HG02870 (cell line): ENCODE data around the gene HIVEP1.

Source experiments
- ATAC-seq: cut with Tn5 transposase; IDR thresholded peaks from one replicate; pipeline ENCODE4 v1.9.1; 2021; ENCODE audit warnings: mild to moderate bottlenecking, moderate library complexity; ENCODE audit not compliant: unreplicated experiment

Gene HIVEP1

DNA sequence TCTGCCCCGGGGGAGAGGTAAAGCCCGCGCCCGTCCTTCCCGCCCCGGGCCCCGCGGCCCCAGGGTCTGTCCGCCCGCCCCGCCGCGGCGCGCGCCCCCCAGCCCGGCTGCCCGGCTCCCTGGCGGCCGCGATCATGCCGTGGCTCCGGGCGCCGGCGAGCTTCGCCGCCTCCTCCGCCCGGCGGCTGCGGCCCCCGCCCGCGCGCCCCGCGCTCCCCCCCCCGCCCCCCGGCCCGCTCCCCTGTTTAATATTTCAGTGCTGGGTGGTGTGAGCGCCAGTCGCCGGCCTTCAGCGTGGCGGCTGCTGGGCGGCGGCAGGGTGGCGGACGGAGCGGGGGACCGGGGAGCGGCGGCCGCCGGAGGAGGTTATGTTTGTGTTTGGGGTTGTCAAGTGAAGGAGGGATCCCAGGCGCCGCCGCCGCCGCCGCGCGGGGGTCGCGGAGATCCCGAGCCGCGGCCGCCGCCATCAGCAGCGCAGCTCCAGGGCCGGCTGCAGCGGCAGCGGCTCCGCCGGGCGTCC, at the start of gene HIVEP1:
TSS of gene HIVEP1 (plus strand) at position 275 of the 520 bp plus-strand sequence. CDS start 3,317 bp downstream, outside the sequence.
- no peak for ATAC-seq

DNA sequence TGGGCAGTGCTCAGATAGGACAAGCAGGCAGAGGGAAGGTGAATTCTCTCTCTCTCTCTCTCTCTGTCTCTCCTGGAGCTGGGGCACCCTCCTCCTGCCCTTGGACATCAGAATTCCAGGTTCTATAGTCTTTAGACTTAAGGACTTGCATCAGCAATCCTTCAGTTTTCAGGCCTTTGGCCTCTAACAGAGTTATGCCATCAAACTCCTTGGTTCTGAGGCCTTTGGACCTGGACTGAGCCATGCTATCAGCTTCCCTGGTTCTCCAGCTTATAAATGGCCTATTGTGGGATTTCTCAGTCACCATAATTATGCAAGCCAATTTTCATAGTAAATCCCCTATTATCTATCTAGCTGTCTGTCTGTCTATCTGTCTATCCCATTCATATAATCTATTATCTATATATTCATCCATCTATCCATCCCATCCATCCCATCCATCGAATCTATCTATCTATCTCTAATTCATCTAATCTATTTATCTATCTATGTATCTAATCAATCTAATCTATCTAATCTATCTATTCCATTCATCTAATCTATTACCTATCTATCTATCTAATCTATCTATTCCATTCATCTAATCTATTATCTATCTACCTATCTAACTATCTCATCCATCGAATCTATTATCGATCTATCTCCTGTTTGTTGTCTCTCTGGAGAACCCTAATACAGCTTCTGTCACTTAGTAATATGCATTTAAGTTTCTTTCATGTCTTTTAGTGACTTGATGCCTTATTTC, 48.2 kb upstream of the HIVEP1 start:
- no peak for ATAC-seq

DNA sequence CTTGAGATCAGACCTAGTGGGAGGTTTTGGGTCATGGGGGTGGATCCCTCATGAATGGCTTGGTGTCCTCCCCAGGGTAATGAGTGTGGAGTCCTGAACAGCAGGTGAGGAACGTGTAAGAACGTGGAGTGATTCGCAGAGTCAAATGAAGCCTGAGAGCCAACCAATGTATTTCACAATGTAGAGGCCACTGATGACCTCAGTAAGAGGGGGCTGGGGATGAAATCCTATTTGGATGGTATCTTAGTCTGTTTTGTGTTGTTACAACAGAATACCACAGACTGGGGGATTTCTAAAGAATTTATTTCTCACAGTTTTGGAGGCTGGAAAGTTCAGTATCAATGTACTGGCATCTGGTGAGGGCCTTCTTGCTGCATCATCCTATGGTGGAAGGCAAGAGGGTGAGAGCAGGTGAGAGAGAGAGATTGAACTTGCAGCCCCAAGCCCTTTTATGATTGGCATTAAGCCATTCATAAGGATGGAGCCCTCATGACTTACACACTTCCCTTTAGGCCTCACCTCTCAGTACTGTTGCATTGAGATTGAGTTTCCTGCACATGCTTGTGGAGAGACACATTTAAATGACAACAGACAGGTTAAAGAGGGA, 47.3 kb upstream of the HIVEP1 start:
- no peak for ATAC-seq

DNA sequence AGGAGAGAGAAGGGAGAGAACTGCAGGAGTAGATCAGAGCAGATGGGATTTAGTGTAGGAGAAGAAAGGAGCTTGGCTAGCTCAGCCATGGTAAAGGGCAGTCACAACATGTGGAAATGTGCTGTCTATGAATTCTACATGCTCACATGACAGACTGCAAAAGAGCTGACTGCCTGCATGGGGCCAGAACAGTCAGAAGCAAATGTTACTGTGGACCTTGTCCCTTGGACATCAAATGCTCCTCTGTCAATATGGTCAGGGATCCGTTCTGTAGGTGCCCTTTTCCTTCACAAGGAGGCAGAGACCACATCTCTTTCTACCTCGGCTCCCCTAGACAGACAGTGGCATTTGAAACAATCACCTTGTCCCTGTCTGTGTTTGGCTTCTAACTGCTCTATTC, 46.6 kb upstream of the HIVEP1 start:
- no peak for ATAC-seq

GRCh38 chr6:11968241-11968806, 43.8 kb upstream of the HIVEP1 start:
- peak; percentile 74 for ATAC-seq

DNA sequence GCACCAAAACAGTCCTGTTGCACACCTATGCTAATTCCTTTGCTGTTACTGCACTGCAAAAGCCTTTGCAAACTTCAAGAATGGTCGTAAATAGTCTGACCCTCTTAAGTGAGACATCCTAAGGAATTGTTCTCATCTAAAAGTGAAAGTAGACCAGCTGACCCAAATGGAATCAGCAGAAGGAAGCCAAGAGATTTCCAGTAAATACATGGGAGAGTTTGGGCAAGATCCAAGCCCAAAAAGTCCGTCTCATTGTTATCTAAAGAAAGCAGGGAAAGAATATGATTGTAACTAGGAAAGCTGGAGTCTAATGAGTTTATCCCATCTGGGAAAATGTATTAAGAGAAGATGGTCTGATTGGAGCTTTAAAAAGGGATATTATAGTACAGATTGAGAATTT, 43.0 kb upstream of the HIVEP1 start:
- ATAC-seq: no peak

- no peak for ATAC-seq
These were observed 42.0 kb upstream of the HIVEP1 start for GRCh38 chr6:11970114-11970513.

- ATAC-seq: no peak
These were observed 41.0 kb upstream of the HIVEP1 start for GRCh38 chr6:11971154-11971553.

DNA sequence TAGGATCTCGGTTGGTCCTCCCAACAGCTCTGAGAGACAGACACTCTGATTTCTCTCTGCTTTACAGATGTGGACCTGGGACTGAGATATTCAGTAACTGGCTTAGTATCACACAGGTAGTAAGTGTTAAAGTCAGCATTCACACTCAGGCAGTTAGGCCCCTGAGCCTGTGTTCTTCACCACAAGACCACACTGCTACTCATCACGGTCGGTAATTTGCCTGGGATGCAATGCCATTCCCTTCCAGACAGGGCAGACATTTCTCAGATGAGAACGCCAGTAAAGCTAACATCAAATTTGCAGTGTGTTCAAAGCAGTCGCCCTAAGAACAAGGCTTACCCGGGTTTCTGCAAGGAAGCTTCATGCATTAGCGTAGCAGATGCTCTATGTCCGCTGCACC, 39.8 kb upstream of the HIVEP1 start:
- no peak for ATAC-seq

GRCh38 chr6:11972806-11973205, 39.3 kb upstream of the HIVEP1 start:
- ATAC-seq: no peak

DNA sequence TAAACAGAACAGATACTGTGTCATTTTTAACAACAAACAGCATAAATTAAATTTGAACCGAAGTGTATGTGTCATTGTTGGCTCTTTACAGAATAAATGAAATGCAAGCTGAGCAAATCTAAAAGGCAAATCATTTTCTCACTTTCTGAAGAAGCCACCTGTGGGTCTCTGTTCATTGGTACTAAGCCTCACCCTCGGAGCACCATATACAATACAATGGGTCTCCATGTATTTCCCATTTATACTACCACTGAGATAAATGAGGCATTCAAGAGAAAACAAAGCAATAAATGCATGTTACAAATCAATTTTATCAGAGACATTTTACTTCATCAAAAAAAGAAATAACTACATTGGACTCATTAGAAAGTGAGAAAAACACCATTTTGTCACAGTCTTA, 38.9 kb upstream of the HIVEP1 start:
- no peak for ATAC-seq

GRCh38 chr6:11974089-11974488, 38.0 kb upstream of the HIVEP1 start:
- no peak for ATAC-seq

DNA sequence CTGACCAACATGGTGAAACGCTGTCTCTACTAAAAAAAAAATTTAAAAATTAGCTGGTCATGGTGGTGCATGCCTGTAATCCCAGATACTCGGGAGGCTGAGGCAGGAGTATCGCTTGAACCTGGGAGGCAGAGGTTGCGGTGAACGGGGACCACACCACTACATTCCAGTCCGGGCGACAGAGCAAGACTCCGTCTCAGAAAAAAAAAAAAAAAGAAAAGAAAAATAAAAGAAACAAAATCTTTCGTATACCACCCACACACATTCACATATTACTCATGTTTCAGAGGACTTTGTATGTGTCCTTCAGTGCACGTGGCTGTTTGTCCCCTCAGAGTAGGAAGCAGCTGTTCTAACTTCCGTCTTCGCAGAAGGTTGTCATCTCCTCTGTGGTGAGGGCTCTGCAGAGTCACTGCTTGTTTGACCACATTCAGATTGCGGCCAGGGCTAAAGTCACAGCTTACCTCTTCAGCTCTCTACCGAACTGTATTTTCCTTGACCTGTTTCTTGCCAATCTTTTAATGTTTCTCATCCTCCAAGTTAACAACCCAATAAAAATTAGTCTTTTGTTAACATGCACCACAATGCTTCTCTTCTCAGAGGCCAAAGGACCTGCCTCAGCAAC, 36.6 kb upstream of the HIVEP1 start:
- ATAC-seq: peak; percentile 95

DNA sequence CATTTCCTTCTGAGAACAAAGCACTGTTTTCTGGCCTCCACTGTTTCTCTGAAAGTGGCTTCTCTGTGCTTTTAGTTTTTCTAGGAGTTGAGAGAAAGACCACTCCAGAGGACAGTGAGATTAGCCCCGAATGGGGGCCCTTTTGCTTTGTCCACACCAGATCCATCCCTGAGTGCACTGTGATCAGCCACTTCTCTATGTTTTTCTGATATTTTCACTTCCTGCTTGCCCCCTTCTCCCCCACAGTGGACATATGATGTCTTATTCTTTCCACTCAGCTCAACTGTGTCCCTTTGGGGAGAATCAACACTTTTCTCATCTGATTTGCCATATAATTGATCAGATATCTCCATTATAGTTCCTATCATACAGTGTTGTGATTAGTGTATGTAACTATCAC, 35.6 kb upstream of the HIVEP1 start:
- no peak for ATAC-seq

GRCh38 chr6:11977193-11977592, 34.9 kb upstream of the HIVEP1 start:
- ATAC-seq: no peak

DNA sequence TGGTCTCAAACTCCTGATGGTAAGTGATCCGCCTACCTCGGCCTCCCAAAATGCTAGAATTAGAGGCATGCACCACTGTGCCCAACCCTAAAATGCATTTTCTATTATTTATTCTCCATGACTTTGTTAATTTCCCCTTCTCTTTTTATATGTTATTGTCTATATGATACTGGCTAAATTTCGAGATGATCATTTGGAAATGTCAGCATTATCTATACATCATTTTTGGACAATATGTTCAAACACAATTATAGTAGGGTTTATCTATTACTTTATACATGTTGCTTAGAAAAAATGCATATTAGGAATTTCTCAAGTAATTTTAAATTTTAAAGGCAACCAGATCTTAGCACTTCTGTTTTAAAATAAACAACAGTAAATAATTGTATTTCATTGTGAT, 34.4 kb upstream of the HIVEP1 start:
- ATAC-seq: no peak

DNA sequence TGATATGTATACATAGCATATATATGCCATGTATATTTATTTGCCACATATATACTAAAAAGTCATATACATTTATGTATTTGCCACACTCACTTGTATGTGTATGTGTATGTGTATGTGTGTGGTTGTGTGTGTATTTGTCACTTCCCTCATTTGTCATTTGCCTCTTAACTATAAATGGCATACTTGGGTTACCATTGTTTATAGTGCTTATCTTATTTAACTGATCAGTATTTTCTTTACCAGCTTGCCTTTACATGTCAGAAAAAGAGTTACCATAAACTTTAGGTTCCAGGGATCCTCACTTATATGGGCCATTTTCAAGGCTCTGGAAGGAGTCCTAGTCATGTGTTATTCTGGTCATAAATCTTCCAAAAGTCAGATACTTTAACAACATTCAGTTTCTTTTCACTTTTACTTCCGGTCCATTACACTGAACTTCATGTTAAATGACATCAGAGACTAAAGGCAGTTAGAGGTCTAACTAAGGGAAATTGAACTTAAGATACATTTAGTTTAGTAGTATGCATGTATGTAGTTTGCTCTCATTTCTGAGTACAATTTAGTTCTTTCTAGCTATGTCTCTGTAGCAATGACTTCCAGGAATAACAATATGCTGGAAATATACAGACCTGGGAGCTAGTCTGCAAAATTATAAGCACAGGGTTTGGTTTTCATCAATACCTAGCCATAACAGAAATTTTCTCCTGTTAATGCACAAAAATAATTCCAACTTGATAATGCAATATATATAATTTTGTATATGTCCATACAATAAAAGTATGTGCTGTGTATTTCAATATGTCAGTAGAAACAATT, 33.7 kb upstream of the HIVEP1 start:
- no peak for ATAC-seq

GRCh38 chr6:11979866-11980265, 32.2 kb upstream of the HIVEP1 start:
- no peak for ATAC-seq

DNA sequence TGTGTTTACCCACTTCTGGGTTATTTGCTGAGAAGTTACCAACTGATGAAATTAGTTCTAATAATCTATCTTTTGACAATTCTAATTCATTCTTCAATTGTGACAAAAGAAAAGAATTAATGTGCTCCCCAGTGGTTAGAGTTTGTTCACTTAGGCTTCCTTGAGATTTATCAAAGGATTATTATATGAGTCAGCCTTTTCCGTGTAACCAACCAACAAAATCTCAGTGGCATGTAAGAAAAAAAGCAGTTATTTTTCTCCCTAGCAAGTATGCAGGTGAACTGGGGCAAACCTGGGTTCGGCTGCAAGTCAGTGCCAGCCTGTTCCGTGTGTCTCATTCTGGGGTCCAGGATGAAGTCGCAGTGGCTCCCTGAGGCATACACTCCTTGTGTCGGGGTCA, 28.8 kb upstream of the HIVEP1 start:
- no peak for ATAC-seq

DNA sequence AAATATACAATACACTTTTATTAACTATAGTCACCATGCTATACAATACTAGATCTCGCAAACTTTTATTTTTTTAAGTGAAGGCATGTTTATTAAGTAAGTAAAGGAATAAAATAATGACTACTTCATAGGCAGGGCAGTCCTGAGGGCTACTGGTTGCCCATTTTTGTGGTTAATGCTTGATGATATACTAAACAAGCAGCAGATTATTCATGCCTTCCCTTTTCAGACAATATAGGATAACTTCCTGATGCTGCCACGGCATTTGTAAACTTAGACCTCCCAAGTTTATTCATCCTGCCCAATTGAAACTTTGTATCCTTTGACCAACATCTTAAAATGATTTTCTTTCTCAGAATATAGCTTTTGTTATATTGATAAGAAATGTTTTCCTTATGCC, 24.7 kb upstream of the HIVEP1 start:
- ATAC-seq: no peak

DNA sequence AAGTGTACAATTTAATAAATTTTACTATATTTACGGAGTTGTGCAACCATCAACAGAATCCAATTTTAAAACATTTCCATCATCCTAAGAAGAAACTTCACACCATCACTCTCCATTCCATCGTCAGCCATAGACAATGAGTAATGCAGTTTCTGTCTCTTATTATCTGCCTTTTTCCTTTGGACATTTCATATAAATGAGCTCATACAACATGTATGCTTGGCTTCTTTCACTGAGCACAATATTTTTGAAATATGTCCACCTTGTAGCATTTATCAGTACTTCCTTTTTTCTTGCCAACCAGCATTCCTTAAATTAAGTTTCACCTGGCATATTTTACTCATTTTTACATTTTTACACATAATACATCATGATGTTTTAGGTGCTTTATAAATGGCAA, 22.7 kb upstream of the HIVEP1 start:
- no peak for ATAC-seq
